Measurements from ENCODE around the gene CDC5L. TPM values are rescaled to one million over a fixed set of nuclear protein-coding genes. Genes with fewer than 3 reads are reported as not detected.

Gene CDC5L
- total RNA-seq, 2 experiments from 2014 or later, result 24.4 to 29.8 TPM

DNA sequence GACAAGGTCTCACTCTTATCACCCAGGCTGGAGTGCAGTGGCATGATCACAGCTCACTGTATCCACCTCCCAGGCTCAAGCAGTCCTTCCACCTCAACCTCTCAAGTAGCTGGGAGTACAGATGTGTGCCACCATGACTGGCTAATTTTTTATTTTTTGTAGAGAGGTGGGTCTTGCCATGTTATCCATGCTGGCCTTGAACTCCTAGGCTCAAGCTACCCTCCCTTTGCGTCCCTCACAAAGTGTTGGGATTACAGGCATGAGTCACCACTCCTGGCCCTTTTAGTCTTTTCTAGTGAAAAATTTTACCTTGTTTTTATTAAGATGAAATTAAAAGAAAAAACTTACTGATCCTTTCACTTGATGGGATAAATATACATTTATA is 17.2 kb downstream of the CDC5L start:
- no peak for DNase-seq
- H3K4me1 Mint-ChIP-seq, result peaks cover 16% of the 10 kb centered on the region
- H3K4me3 Mint-ChIP-seq, result no peak overlapping the region
- peaks cover 73% of the 10 kb centered on the region for H3K36me3 Mint-ChIP-seq (ENCODE audit: low read depth)
- ChIA-PET POLR2A (no interaction called here), CTCF (interaction anchor here (1.2 kb wide), 1 partner anchor 11 kb away, joined by 4 read pairs; no protein-coding TSS in a partner anchor)
- H3K9me3 Mint-ChIP-seq, result peaks cover 2% of the 10 kb centered on the region
- H3K27me3 Mint-ChIP-seq, result no peaks in the 10 kb centered on the region
- no peak overlapping the region for H3K27ac Mint-ChIP-seq

GRCh38 chr6:44407951-44408670 is 20.6 kb downstream of the CDC5L start:
- Mint-ChIP-seq H3K27me3 (no peaks in the 10 kb centered on the region), H3K27ac (no peak overlapping the region), H3K4me3 (no peak overlapping the region), H3K4me1 (peaks cover 9% of the 10 kb centered on the region), H3K36me3 (ENCODE audit: low read depth) (peaks cover 79% of the 10 kb centered on the region), H3K9me3 (peaks cover 6% of the 10 kb centered on the region)
- POLR2A ChIA-PET, result no interaction called here
- CTCF ChIA-PET, result interaction anchor here (0.6 to 1.4 kb wide), 6 partner anchors 10 to 853 kb away, joined by 3 to 4 read pairs (median 3); no protein-coding TSS in a partner anchor
- DNase-seq, result no peak

GRCh38 chr6:44409207-44409794 is 21.8 kb downstream of the CDC5L start:
- Mint-ChIP-seq H3K27ac (no peak overlapping the region), H3K27me3 (no peaks in the 10 kb centered on the region), H3K9me3 (peaks cover 6% of the 10 kb centered on the region), H3K4me3 (no peak overlapping the region), H3K36me3 (ENCODE audit: low read depth) (peaks cover 81% of the 10 kb centered on the region), H3K4me1 (peaks cover 9% of the 10 kb centered on the region)
- ChIA-PET CTCF (interaction anchor here (0.6 to 1.3 kb wide), 5 partner anchors 12 to 1257 kb away, joined by 3 read pairs; no protein-coding TSS in a partner anchor), POLR2A (no interaction called here)
- no peak for DNase-seq

- Mint-ChIP-seq H3K27me3 (no peaks in the 10 kb centered on the region), H3K27ac (no peak overlapping the region), H3K36me3 (ENCODE audit: low read depth) (peaks cover 83% of the 10 kb centered on the region), H3K4me1 (peaks cover 16% of the 10 kb centered on the region), H3K4me3 (no peak overlapping the region), H3K9me3 (peaks cover 6% of the 10 kb centered on the region)
- DNase-seq, result no peak
- ChIA-PET CTCF (interaction anchor here (0.8 to 1.3 kb wide), 2 partner anchors 25 to 1719 kb away, joined by 3 read pairs; no protein-coding TSS in a partner anchor), POLR2A (no interaction called here)
These were observed 22.9 kb downstream of the CDC5L start for GRCh38 chr6:44410363-44410762.

GRCh38 chr6:44411141-44411540 is 23.6 kb downstream of the CDC5L start:
- POLR2A ChIA-PET, result no interaction called here

GRCh38 chr6:44415449-44415848 is 27.9 kb downstream of the CDC5L start:
- CTCF ChIA-PET, result interaction anchor here (0.6 to 1.5 kb wide), 2 partner anchors 11 to 294 kb away, joined by 4 to 5 read pairs; no protein-coding TSS in a partner anchor
- no peak for DNase-seq
- Mint-ChIP-seq H3K4me1 (peaks cover 17% of the 10 kb centered on the region), H3K27me3 (no peaks in the 10 kb centered on the region), H3K9me3 (peaks cover 6% of the 10 kb centered on the region), H3K27ac (no peak overlapping the region), H3K4me3 (no peak overlapping the region), H3K36me3 (ENCODE audit: low read depth) (peaks cover 77% of the 10 kb centered on the region)
- POLR2A ChIA-PET, result no interaction called here

More at GRCh38 chr6:44411141-44411540, 23.6 kb downstream of the CDC5L start:
- H3K36me3 Mint-ChIP-seq (ENCODE audit: low read depth), result peaks cover 86% of the 10 kb centered on the region
- H3K9me3 Mint-ChIP-seq, result peaks cover 6% of the 10 kb centered on the region
- H3K4me3 Mint-ChIP-seq, result no peak overlapping the region
- DNase-seq, result no peak
- peaks cover 21% of the 10 kb centered on the region for H3K4me1 Mint-ChIP-seq
- no peak overlapping the region for H3K27ac Mint-ChIP-seq
- no peaks in the 10 kb centered on the region for H3K27me3 Mint-ChIP-seq
- CTCF ChIA-PET, result interaction anchor here (1.3 kb wide), 1 partner anchor 24 kb away, joined by 3 read pairs; no protein-coding TSS in a partner anchor

GRCh38 chr6:44415873-44416502 is 28.5 kb downstream of the CDC5L start:
- ChIA-PET CTCF (interaction anchor here (1.5 kb wide), 1 partner anchor 11 kb away, joined by 4 read pairs; no protein-coding TSS in a partner anchor), POLR2A (no interaction called here)
- Mint-ChIP-seq H3K27me3 (no peaks in the 10 kb centered on the region), H3K4me3 (no peak overlapping the region), H3K4me1 (peaks cover 17% of the 10 kb centered on the region), H3K27ac (peak overlapping the region; percentile 3), H3K9me3 (peaks cover 6% of the 10 kb centered on the region), H3K36me3 (ENCODE audit: low read depth) (peaks cover 78% of the 10 kb centered on the region)
- DNase-seq, result no peak

DNA sequence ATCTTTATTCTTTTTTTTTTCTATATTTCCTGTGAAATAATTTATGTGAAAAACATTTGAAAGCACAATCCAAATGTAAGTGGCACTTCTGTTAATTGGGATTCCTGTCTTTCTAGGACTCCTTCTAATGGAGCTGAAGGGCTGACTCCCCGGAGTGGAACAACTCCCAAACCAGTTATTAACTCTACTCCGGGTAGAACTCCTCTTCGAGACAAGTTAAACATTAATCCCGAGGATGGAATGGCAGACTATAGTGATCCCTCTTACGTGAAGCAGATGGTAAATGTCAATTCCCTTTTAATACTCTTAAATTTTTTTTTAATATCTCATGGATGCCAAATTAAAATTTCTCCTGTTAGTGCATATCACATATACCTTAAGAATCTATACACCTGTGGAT is 35.0 kb downstream of the CDC5L start:
- no peak overlapping the region for H3K4me3 Mint-ChIP-seq
- ChIA-PET CTCF (no interaction called here), POLR2A (no interaction called here)
- peaks cover 60% of the 10 kb centered on the region for H3K36me3 Mint-ChIP-seq (ENCODE audit: low read depth)
- H3K4me1 Mint-ChIP-seq, result no peaks in the 10 kb centered on the region
- no peaks in the 10 kb centered on the region for H3K27me3 Mint-ChIP-seq
- H3K27ac Mint-ChIP-seq, result no peak overlapping the region
- H3K9me3 Mint-ChIP-seq, result no peaks in the 10 kb centered on the region
- DNase-seq, result no peak

DNA sequence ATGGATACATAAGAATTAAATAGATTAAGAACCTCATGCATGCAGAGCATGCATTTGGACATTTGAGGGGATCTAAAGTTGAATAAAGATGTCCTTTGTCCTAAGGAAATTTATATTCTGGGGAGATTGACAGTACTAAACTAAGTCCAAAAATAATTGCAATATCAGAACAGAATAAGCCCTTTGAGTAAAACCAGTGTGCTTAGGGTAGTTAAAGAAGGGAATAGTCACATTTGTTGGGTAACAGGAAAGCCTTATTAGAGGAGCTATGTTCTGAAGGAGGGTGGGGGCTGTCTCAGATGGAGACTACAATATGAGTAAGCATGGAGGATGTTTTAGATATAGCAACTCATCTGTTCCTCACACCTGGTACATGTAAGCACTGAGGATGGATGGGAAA is 35.8 kb downstream of the CDC5L start:
- no peak overlapping the region for H3K27ac Mint-ChIP-seq
- peaks cover 58% of the 10 kb centered on the region for H3K36me3 Mint-ChIP-seq (ENCODE audit: low read depth)
- ChIA-PET POLR2A (no interaction called here), CTCF (no interaction called here)
- no peaks in the 10 kb centered on the region for H3K4me1 Mint-ChIP-seq
- no peak for DNase-seq
- no peaks in the 10 kb centered on the region for H3K27me3 Mint-ChIP-seq
- H3K4me3 Mint-ChIP-seq, result no peak overlapping the region
- no peaks in the 10 kb centered on the region for H3K9me3 Mint-ChIP-seq

GRCh38 chr6:44425951-44426350 is 38.4 kb downstream of the CDC5L start:
- H3K27me3 Mint-ChIP-seq, result no peaks in the 10 kb centered on the region
- peaks cover 41% of the 10 kb centered on the region for H3K36me3 Mint-ChIP-seq (ENCODE audit: low read depth)
- ChIA-PET POLR2A (no interaction called here), CTCF (interaction anchor here (0.6 to 1.5 kb wide), 4 partner anchors 9 to 19 kb away, joined by 3 to 4 read pairs (median 3); no protein-coding TSS in a partner anchor)
- no peak overlapping the region for H3K27ac Mint-ChIP-seq
- no peak overlapping the region for H3K4me3 Mint-ChIP-seq
- no peak for DNase-seq
- H3K9me3 Mint-ChIP-seq, result no peaks in the 10 kb centered on the region
- H3K4me1 Mint-ChIP-seq, result no peaks in the 10 kb centered on the region

DNA sequence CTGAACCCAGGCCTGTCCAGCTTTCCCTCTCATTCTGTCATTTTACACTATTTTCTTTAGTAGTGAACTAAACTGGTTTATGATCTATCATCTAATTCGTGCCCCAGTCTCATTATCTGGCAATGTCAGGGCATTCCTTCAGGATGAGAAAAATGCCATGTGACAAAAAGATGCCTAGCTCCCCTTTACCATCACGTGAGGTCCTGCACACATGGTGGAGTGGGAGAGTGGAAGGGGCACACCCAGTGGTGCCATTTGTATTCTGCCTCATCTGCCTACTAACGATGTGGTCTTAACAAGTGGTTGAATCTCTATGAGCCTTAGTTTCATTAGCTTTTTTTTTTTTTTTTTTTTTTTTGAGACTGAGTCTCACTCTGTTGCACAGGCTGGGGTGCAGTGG is 41.2 kb downstream of the CDC5L start:
- ChIA-PET CTCF (interaction anchor here (1.1 to 1.2 kb wide), 4 partner anchors 19 to 227 kb away, joined by 3 read pairs; no protein-coding TSS in a partner anchor), POLR2A (no interaction called here)
- no peaks in the 10 kb centered on the region for H3K4me1 Mint-ChIP-seq
- H3K27ac Mint-ChIP-seq, result no peak overlapping the region
- no peaks in the 10 kb centered on the region for H3K9me3 Mint-ChIP-seq
- DNase-seq, result no peak
- peaks cover 37% of the 10 kb centered on the region for H3K36me3 Mint-ChIP-seq (ENCODE audit: low read depth)
- no peaks in the 10 kb centered on the region for H3K27me3 Mint-ChIP-seq
- H3K4me3 Mint-ChIP-seq, result no peak overlapping the region

- no peak overlapping the region for H3K27ac Mint-ChIP-seq
- ChIA-PET POLR2A (no interaction called here), CTCF (interaction anchor here (0.8 to 1.3 kb wide), 2 partner anchors 31 to 1758 kb away, joined by 3 read pairs; no protein-coding TSS in a partner anchor)
- no peaks in the 10 kb centered on the region for H3K9me3 Mint-ChIP-seq
- H3K4me1 Mint-ChIP-seq, result no peaks in the 10 kb centered on the region
- no peaks in the 10 kb centered on the region for H3K27me3 Mint-ChIP-seq
- no peak overlapping the region for H3K4me3 Mint-ChIP-seq
- DNase-seq, result no peak
- peaks cover 36% of the 10 kb centered on the region for H3K36me3 Mint-ChIP-seq (ENCODE audit: low read depth)
These were observed 42.8 kb downstream of the CDC5L start for GRCh38 chr6:44430326-44430725.

All from activated CD4-positive, alpha-beta T cell treated with anti-CD3 and anti-CD28 coated beads, Interleukin-2, amount 10 ng/mL, durations not matched to agents 7 days and 5 days (primary cell).